ENCODE results near the gene SLC22A13.

Gene SLC22A13

GRCh38 chr3:38227989-38228388 is 37.6 kb upstream of the SLC22A13 start:
- TF ChIP-seq CTCF (IDR thresholded peaks at IDR 0.05; ENCODE audit: low read length) = no peak
- no peak for TF ChIP-seq EZH2 (IDR thresholded peaks at IDR 0.05; ENCODE audit: borderline replicate concordance, low read length)
- Histone ChIP-seq H3K36me3 (ENCODE audit: insufficient read depth, low read length) (peaks cover 84% of the 10 kb centered on the region), H3F3A (ENCODE audit: insufficient read depth, low read length) (no peaks in the 10 kb centered on the region), H3K4me3 (ENCODE audit: low read depth, low read length, poor library complexity, severe bottlenecking) (no peak overlapping the region), H3K4me1 (ENCODE audit: insufficient read depth, low read length, severe bottlenecking) (no peaks in the 10 kb centered on the region), H4K20me1 (ENCODE audit: insufficient read depth, low read length) (no peaks in the 10 kb centered on the region), H3K9me3 (ENCODE audit: low read length) (no peaks in the 10 kb centered on the region), H3K9ac (ENCODE audit: low read length) (no peak overlapping the region), H3K27ac (ENCODE audit: low read depth, low read length, poor library complexity, severe bottlenecking) (no peak overlapping the region), H3K27me3 (ENCODE audit: insufficient read depth, low read length) (no peaks in the 10 kb centered on the region), H3K4me2 (ENCODE audit: low read length) (no peak overlapping the region), H2AFZ (ENCODE audit: low read length) (no peak overlapping the region), H3K79me2 (ENCODE audit: insufficient read depth, low read length) (no peaks in the 10 kb centered on the region), H3K9me2 (ENCODE audit: low read depth, low read length) (no peaks in the 10 kb centered on the region)

GRCh38 chr3:38229036-38229435 is 36.6 kb upstream of the SLC22A13 start:
- no peaks in the 10 kb centered on the region for H3K27me3 ChIP-seq (ENCODE audit: insufficient read depth, low read length)
- H3K9me3 ChIP-seq (ENCODE audit: low read length) = no peaks in the 10 kb centered on the region
- H3K4me2 ChIP-seq (ENCODE audit: low read length) = no peak overlapping the region
- H3K4me3 ChIP-seq (ENCODE audit: low read depth, low read length, poor library complexity, severe bottlenecking) = no peak overlapping the region
- no peaks in the 10 kb centered on the region for H3F3A ChIP-seq (ENCODE audit: insufficient read depth, low read length)
- TF ChIP-seq EZH2 (IDR thresholded peaks at IDR 0.05; ENCODE audit: borderline replicate concordance, low read length) (no peak), CTCF (IDR thresholded peaks at IDR 0.05; ENCODE audit: low read length) (no peak)
- H3K9me2 ChIP-seq (ENCODE audit: low read depth, low read length) = no peaks in the 10 kb centered on the region
- no peaks in the 10 kb centered on the region for H3K79me2 ChIP-seq (ENCODE audit: insufficient read depth, low read length)
- H2AFZ ChIP-seq (ENCODE audit: low read length) = no peak overlapping the region
- H3K9ac ChIP-seq (ENCODE audit: low read length) = no peak overlapping the region
- H3K4me1 ChIP-seq (ENCODE audit: insufficient read depth, low read length, severe bottlenecking) = no peaks in the 10 kb centered on the region
- peaks cover 84% of the 10 kb centered on the region for H3K36me3 ChIP-seq (ENCODE audit: insufficient read depth, low read length)
- no peak overlapping the region for H3K27ac ChIP-seq (ENCODE audit: low read depth, low read length, poor library complexity, severe bottlenecking)
- no peaks in the 10 kb centered on the region for H4K20me1 ChIP-seq (ENCODE audit: insufficient read depth, low read length)

- TF ChIP-seq EZH2 (IDR thresholded peaks at IDR 0.05; ENCODE audit: borderline replicate concordance, low read length) = no peak
- no peak for TF ChIP-seq CTCF (IDR thresholded peaks at IDR 0.05; ENCODE audit: low read length)
- Histone ChIP-seq H3K36me3 (ENCODE audit: insufficient read depth, low read length) (peaks cover 75% of the 10 kb centered on the region), H2AFZ (ENCODE audit: low read length) (no peak overlapping the region), H3K4me1 (ENCODE audit: insufficient read depth, low read length, severe bottlenecking) (no peaks in the 10 kb centered on the region), H3F3A (ENCODE audit: insufficient read depth, low read length) (no peaks in the 10 kb centered on the region), H3K9ac (ENCODE audit: low read length) (no peak overlapping the region), H3K79me2 (ENCODE audit: insufficient read depth, low read length) (no peaks in the 10 kb centered on the region), H3K27ac (ENCODE audit: low read depth, low read length, poor library complexity, severe bottlenecking) (no peak overlapping the region), H3K27me3 (ENCODE audit: insufficient read depth, low read length) (no peaks in the 10 kb centered on the region), H3K4me3 (ENCODE audit: low read depth, low read length, poor library complexity, severe bottlenecking) (no peak overlapping the region), H3K9me2 (ENCODE audit: low read depth, low read length) (no peaks in the 10 kb centered on the region), H3K9me3 (ENCODE audit: low read length) (peaks cover 4% of the 10 kb centered on the region; the same call in 1 of the 2 replicates), H4K20me1 (ENCODE audit: insufficient read depth, low read length) (no peaks in the 10 kb centered on the region), H3K4me2 (ENCODE audit: low read length) (no peak overlapping the region)
These were observed 32.9 kb upstream of the SLC22A13 start for GRCh38 chr3:38232701-38233100.

Measured in OCI-LY1 (cell line).